ENCODE results near the gene ADARB1. TPM values are rescaled to one million over a fixed set of nuclear protein-coding genes. Genes with fewer than 3 reads are reported as not detected.

ADARB1 gene
- polyA plus RNA-seq, 1 donor (not counting 4 experiments of a cell fraction or from before 2014, with no cell fraction given), result 13.0 TPM

- peaks cover 15% of the 10 kb centered on the region for H3K27me3 ChIP-seq (ENCODE audit: control insufficient read depth, extremely low read depth, insufficient read depth, low read length)
- H3K79me2 ChIP-seq (ENCODE audit: control insufficient read depth, insufficient read depth, low read length), result no peaks in the 10 kb centered on the region
- FAIRE-seq (no peak), DNase-seq (ENCODE audit: low read depth, low spot score) (no peak)
- H2AFZ ChIP-seq (ENCODE audit: control insufficient read depth, low read length), result no peak overlapping the region
- no peak overlapping the region for H3K4me2 ChIP-seq (ENCODE audit: control insufficient read depth, extremely low read depth, insufficient read depth, low read depth, low read length)
- H3K27ac ChIP-seq (ENCODE audit: control insufficient read depth, insufficient read depth, low read length), result no peak overlapping the region
- H3K9me3 ChIP-seq (ENCODE audit: control insufficient read depth, low read depth, low read length), result peaks cover 6% of the 10 kb centered on the region
- H3K4me1 ChIP-seq (ENCODE audit: control insufficient read depth, extremely low read depth, insufficient read depth, low read length), result peaks cover 3% of the 10 kb centered on the region
- TF ChIP-seq EZH2 (IDR thresholded peaks at IDR 0.05; ENCODE audit: low read length) (no peak), CTCF (optimal IDR thresholded peaks at IDR 0.05 in 1 of 3, IDR thresholded peaks at IDR 0.05 in 1 of 3, conservative IDR thresholded peaks at IDR 0.05 in 1 of 3; ENCODE audit: extremely low read depth in 1 of 3, insufficient read depth in 2 of 3, low read length in 3 of 3) (no peak)
- H4K20me1 ChIP-seq (ENCODE audit: control insufficient read depth, extremely low read depth, insufficient read depth, low read length), result no peaks in the 10 kb centered on the region
- H3K36me3 ChIP-seq (ENCODE audit: control insufficient read depth in 2 of 2, extremely low read depth in 1 of 2, insufficient read depth in 2 of 2, low read length in 2 of 2), result no peaks in the 10 kb centered on the region
- dilution Hi-C loops (cut with MboI; ENCODE audit: extremely low pct_ligation_motif_present, low sequenced_read_pairs), result no loop called here
- no peaks in the 10 kb centered on the region for H3K9me1 ChIP-seq (ENCODE audit: control insufficient read depth, extremely low read depth, insufficient read depth, low read length)
- H3K4me3 ChIP-seq (ENCODE audit: control insufficient read depth in 2 of 3, extremely low read depth in 1 of 3, insufficient read depth in 2 of 3, low read depth in 1 of 3, low read length in 3 of 3), result no peak overlapping the region
- H3K9ac ChIP-seq (ENCODE audit: control insufficient read depth, extremely low read depth, insufficient read depth, low read length), result no peak overlapping the region
Measured at GRCh38 chr21:45041351-45041805, 33.0 kb upstream of the ADARB1 start.

- Histone ChIP-seq H3K4me2 (ENCODE audit: control insufficient read depth, extremely low read depth, insufficient read depth, low read depth, low read length) (no peak overlapping the region), H3K9me3 (ENCODE audit: control insufficient read depth, low read depth, low read length) (no peaks in the 10 kb centered on the region), H3K79me2 (ENCODE audit: control insufficient read depth, insufficient read depth, low read length) (no peaks in the 10 kb centered on the region), H3K9ac (ENCODE audit: control insufficient read depth, extremely low read depth, insufficient read depth, low read length) (no peak overlapping the region), H3K4me1 (ENCODE audit: control insufficient read depth, extremely low read depth, insufficient read depth, low read length) (peaks cover 3% of the 10 kb centered on the region), H3K4me3 (ENCODE audit: control insufficient read depth in 2 of 3, extremely low read depth in 1 of 3, insufficient read depth in 2 of 3, low read depth in 1 of 3, low read length in 3 of 3) (no peak overlapping the region), H3K27ac (ENCODE audit: control insufficient read depth, insufficient read depth, low read length) (no peak overlapping the region), H3K36me3 (ENCODE audit: control insufficient read depth in 2 of 2, extremely low read depth in 1 of 2, insufficient read depth in 2 of 2, low read length in 2 of 2) (no peaks in the 10 kb centered on the region), H2AFZ (ENCODE audit: control insufficient read depth, low read length) (no peak overlapping the region), H3K27me3 (ENCODE audit: control insufficient read depth, extremely low read depth, insufficient read depth, low read length) (peaks cover 15% of the 10 kb centered on the region), H3K9me1 (ENCODE audit: control insufficient read depth, extremely low read depth, insufficient read depth, low read length) (no peaks in the 10 kb centered on the region), H4K20me1 (ENCODE audit: control insufficient read depth, extremely low read depth, insufficient read depth, low read length) (no peaks in the 10 kb centered on the region)
- dilution Hi-C loops (cut with MboI; ENCODE audit: extremely low pct_ligation_motif_present, low sequenced_read_pairs), result no loop called here
- TF ChIP-seq EZH2 (IDR thresholded peaks at IDR 0.05; ENCODE audit: low read length) (no peak), CTCF (optimal IDR thresholded peaks at IDR 0.05 in 1 of 3, IDR thresholded peaks at IDR 0.05 in 1 of 3, conservative IDR thresholded peaks at IDR 0.05 in 1 of 3; ENCODE audit: extremely low read depth in 1 of 3, insufficient read depth in 2 of 3, low read length in 3 of 3) (no peak)
- DNase-seq (ENCODE audit: low read depth, low spot score), result no peak
- FAIRE-seq, result peak; percentile 58
Measured at GRCh38 chr21:45041984-45042663, 32.3 kb upstream of the ADARB1 start.
